K562 (cell line): ENCODE data around the gene RABL6. TPM values are rescaled to one million over a fixed set of nuclear protein-coding genes. Genes with fewer than 3 reads are reported as not detected.

Source experiments
- ATAC-seq: fragments of 200-7000 bp; cut with Tn5 transposase; 3 replicates; pipeline ENCODE4 v1.9.1; 2020; ENCODE audit warnings: moderate library complexity
- BruUV-seq: library from RNA; stranded (reverse); fragments of 400-500 nt; replicated peaks from 2 replicates; lab custom pipeline; 2021; lab: Mats Ljungman, UMichigan
- CTCF ChIA-PET: fragments of 300-600 bp; formaldehyde crosslinking; extraction: SDS; loops from one replicate; lab custom pipeline; 2021; ENCODE audit warnings: low intra/inter-chr PET ratio; lab: Yijun Ruan, JAX
- POLR2A ChIA-PET: fragments of 300-600, 350-650 bp; sonication (Branson Sonifier 250); formaldehyde crosslinking; extraction: SDS; loops from one replicate; lab custom pipeline; 2021; ENCODE audit warnings: antibody characterized with exemption, inconsistent platforms; lab: Yijun Ruan, JAX
- DNase-seq, 4 experiments: peaks; one replicate each; pipeline versions ENCODE4 v3.0.0 to v3.0.0-alpha.2; 2011 to 2018; ENCODE audit warnings: low spot score in 3 of 4, mixed read lengths in 3 of 4; ENCODE audit errors: extremely low read depth in 1 of 4
- FAIRE-seq: peaks from 2 replicates; lab custom pipeline; 2011; peaks lifted over from hg19 to GRCh38; lab: Jason Lieb, UNC
- H2AFZ ChIP-seq: 2 replicates; pipeline ENCODE4 v1.6.0; 2011; ENCODE audit warnings: low read depth, low read length, control low read depth, inconsistent platforms
- H3K27ac ChIP-seq: fragments of 200-600 bp; 3 replicates; pipeline ENCODE4 v1.8.0; 2011; ENCODE audit warnings: low read depth, mild to moderate bottlenecking, control low read depth, inconsistent platforms, low read length, moderate library complexity, mixed read lengths; ENCODE audit errors: extremely low read depth
- H3K27me3 ChIP-seq, 2 experiments: fragments of 300-600 bp in 1 of 2; 2 replicates in 1 of 2; 3 replicates in 1 of 2; pipeline versions ENCODE4 v1.6.0 to v1.8.0; 2011; ENCODE audit warnings: inconsistent platforms in 2 of 2, low read length in 2 of 2, mild to moderate bottlenecking in 1 of 2, mixed read lengths in 1 of 2, moderate library complexity in 1 of 2; ENCODE audit not compliant: control insufficient read depth in 2 of 2, insufficient read depth in 2 of 2
- H3K36me3 ChIP-seq: fragments of 300-600 bp; 3 replicates; pipeline ENCODE4 v1.8.0; 2011; ENCODE audit warnings: mild to moderate bottlenecking, low read length, inconsistent platforms; ENCODE audit not compliant: control insufficient read depth, insufficient read depth
- H3K4me1 ChIP-seq, 2 experiments: fragments of 200-600 bp in 1 of 2; replicated peaks in 1 of 2; 2 replicates in 1 of 2; 3 replicates in 1 of 2; pipeline versions ENCODE4 v1.5.1 to v1.8.0; 2011; ENCODE audit warnings: inconsistent platforms in 2 of 2, low read length in 2 of 2, mild to moderate bottlenecking in 1 of 2, mixed read lengths in 1 of 2, moderate library complexity in 1 of 2; ENCODE audit not compliant: control insufficient read depth in 2 of 2, insufficient read depth in 2 of 2
- H3K4me2 ChIP-seq: 2 replicates; pipeline ENCODE4 v1.6.1; 2011; ENCODE audit warnings: low read length, control low read depth, inconsistent platforms, mixed read lengths; ENCODE audit not compliant: insufficient read depth
- H3K4me3 ChIP-seq: fragments of 200-600 bp; sonication (generic), shearing (Covaris generic); 2 replicates; pipeline ENCODE4 v1.5.1; 2016; ENCODE audit warnings: control low read depth, inconsistent platforms
- H3K79me2 ChIP-seq: fragments of 200-600 bp; 3 replicates; pipeline ENCODE4 v1.8.0; 2011; ENCODE audit warnings: low read length, inconsistent platforms; ENCODE audit not compliant: control insufficient read depth, insufficient read depth
- H3K9ac ChIP-seq, 2 experiments: 2 replicates each; pipeline versions ENCODE4 v1.6.0 to v1.6.1; 2011; ENCODE audit warnings: low read depth in 2 of 2, low read length in 2 of 2, control low read depth in 1 of 2, inconsistent platforms in 1 of 2, mild to moderate bottlenecking in 1 of 2, mixed read lengths in 1 of 2; ENCODE audit not compliant: insufficient read depth in 1 of 2
- H3K9me1 ChIP-seq: one replicate; pipeline ENCODE4 v1.6.0; 2011; ENCODE audit warnings: inconsistent platforms, mild to moderate bottlenecking, low read length, moderate library complexity; ENCODE audit not compliant: control insufficient read depth, insufficient read depth
- H3K9me3 ChIP-seq: replicated peaks from 2 replicates; pipeline ENCODE4 v1.5.1; 2011; ENCODE audit warnings: low read depth, low read length, inconsistent platforms; ENCODE audit not compliant: control insufficient read depth, insufficient read depth
- H4K20me1 ChIP-seq: replicated peaks from 2 replicates; pipeline ENCODE4 v1.6.1; 2011; ENCODE audit warnings: low read length, inconsistent platforms, mixed read lengths; ENCODE audit not compliant: control insufficient read depth, insufficient read depth
- KDM5B ChIP-seq: fragments of 200-600 bp; sonication (generic); IDR thresholded peaks from 2 replicates; pipeline ENCODE4 v1.6.1; 2012; ENCODE audit warnings: low read depth, mild to moderate bottlenecking, moderate library complexity, low read length, control low read depth, inconsistent platforms; ENCODE audit not compliant: insufficient replicate concordance
- ZNF75A ChIP-seq: fragments of 450-650 bp; formaldehyde crosslinking; IDR thresholded peaks from 2 replicates; pipeline ENCODE4 v1.4.0; 2020; ENCODE audit warnings: mild to moderate bottlenecking
- WGBS: fragments of 100-300 bp; shearing (Covaris generic); methylation state at CpG from one replicate; pipeline ENCODE4 v1.1.6; 2016; ENCODE audit warnings: low coverage, mixed read lengths; ENCODE audit not compliant: insufficient coverage; ENCODE audit errors: missing lambda C conversion rate; 5-methylcytosine and 5-hydroxymethylcytosine counted together
- in situ Hi-C: fragments of 300-500 bp; cut with MboI; formaldehyde crosslinking; loops from 4 replicates; pipeline ENCODE4 v1.15.0; 2018; ENCODE audit warnings: inconsistent platforms, mixed read lengths
- intact Hi-C: fragments of 100-400 bp; cut with micrococcal nuclease; formaldehyde crosslinking; loops from 2 replicates; pipeline ENCODE4 v1.14.2; 2022
- polyA plus RNA-seq, 8 experiments: library from polyadenylated mRNA; depleted of rRNA in 4 of 8; stranded (reverse) in 5 of 8; unstranded in 3 of 8; fragments of >200 nt; fragmentation: Nextera tagmentation in 2 of 8; fragmentation: Illumina TruSeq in 1 of 8; extraction: Ambion mirVana in 2 of 8; extraction: Trizol in 1 of 8; gene quantifications; 2 replicates each; pipeline versions ENCODE4 v1.2.1 to v1.2.3, GENCODE V29; 2011 to 2014; ENCODE audit warnings: inconsistent platforms in 1 of 8, missing spikeins in 1 of 8
- total RNA-seq, 7 experiments: library from RNA; depleted of rRNA in 6 of 7; stranded (reverse); fragments of >200 nt in 6 of 7; fragmentation: Illumina TruSeq in 2 of 7; extraction: Trizol in 2 of 7; gene quantifications; 2 replicates each; pipeline versions ENCODE4 v1.2.1 to v1.2.3, GENCODE V29; 2011 to 2021; ENCODE audit warnings: low replicate concordance in 1 of 7
- TF ChIP-seq, protein P1 (sequence below): sonication (generic); formaldehyde crosslinking; IDR thresholded peaks from 2 replicates; pipeline ENCODE4 v1.9.0; 2022; ENCODE audit warnings: mild to moderate bottlenecking, missing genetic modification reagents
- TF ChIP-seq, protein P2 (sequence below): sonication (generic); formaldehyde crosslinking; IDR thresholded peaks from 2 replicates; pipeline ENCODE4 v1.8.1; 2023; ENCODE audit warnings: mild to moderate bottlenecking, missing genetic modification reagents

RABL6 gene
- total and polyA plus RNA-seq, 9 of the 15 experiments (the other 6 are each of a cell fraction or from before 2014, with no cell fraction given): 5.6 to 181 (median 84.5) TPM

DNA sequence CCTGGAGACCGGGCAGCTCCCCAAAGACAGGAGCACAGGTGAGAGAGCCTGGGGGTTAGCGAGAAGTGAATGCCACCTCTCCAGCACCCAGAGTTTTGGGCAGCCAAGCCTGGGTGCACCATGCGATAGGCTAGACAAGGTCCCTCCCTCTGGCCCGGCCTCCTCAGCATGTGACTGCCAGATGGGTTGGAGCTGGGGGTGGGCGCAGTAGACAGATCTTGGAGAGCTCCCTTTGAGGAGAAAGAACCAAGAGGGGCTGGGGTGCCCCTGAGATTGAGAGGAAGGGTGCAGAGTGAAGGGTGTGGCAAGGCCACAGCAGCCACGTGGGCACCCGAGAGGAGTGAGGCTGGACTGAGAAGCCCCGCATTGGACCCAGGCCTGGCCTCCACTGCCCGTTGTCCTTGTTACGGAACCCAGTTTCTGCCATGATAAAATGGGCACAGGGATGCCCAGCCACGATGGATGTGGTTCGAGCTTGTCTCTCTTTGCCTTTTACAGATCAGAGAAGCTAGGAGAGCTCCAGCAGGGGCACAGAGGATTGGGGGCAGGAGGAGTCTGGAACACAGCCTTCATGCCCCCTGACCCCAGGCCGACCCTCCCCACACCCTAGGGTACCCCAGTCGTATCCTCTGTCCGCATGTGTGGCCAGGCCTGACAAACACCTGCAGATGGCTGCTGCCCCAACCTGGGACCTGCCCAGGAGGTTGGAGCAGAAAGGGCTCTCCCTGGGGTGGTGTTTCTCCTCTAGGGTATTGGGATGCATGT, 15.2 kb upstream of the RABL6 start:
- ChIA-PET CTCF (interaction anchor here (0.9 to 1.9 kb wide), 2 partner anchors 49 to 237 kb away, joined by 3 to 7 read pairs; partner anchors contain the start of gene AJM1), POLR2A (interaction anchor here (2.8 kb wide), 1 partner anchor 15 kb away, joined by 14 read pairs; the partner anchor contains the start of gene RABL6)
- H3K79me2 ChIP-seq: peaks cover 19% of the 10 kb centered on the region
- peak overlapping the region; percentile 79 for H3K27ac ChIP-seq
- no peaks in the 10 kb centered on the region for H3K9me3 ChIP-seq
- in situ Hi-C loops: loop anchor here (25.0 kb wide), 1 partner anchor 445 kb away; the partner anchor contains the start of genes CYSRT1, RNF224, SLC34A3 and TUBB4B
- H3K4me1 ChIP-seq: peaks cover 61% of the 10 kb centered on the region in 2 experiments
- H3K9me1 ChIP-seq: peaks cover 4% of the 10 kb centered on the region
- no peak overlapping the region for H2AFZ ChIP-seq
- H3K4me3 ChIP-seq: peak overlapping the region; percentile 58
- H3K4me2 ChIP-seq: peak overlapping the region; percentile 99
- DNase-seq: no peak
- no peak for ATAC-seq
- intact Hi-C loops: no loop called here
- 72% methylated on average over 14 of the region's 15 CpGs for WGBS
- no peak for FAIRE-seq
- no peaks in the 10 kb centered on the region for H3K27me3 ChIP-seq
- H4K20me1 ChIP-seq: peaks cover 5% of the 10 kb centered on the region; the same call in 1 of the 2 replicates
- no TSS peak for BruUV-seq
- peak overlapping the region; percentile 86 to 93 for H3K9ac ChIP-seq
- TF ChIP-seq KDM5B (peak; percentile 32), ZNF75A (CRISPR knock-in tag) (no peak)
- TF ChIP-seq, protein P1, sequence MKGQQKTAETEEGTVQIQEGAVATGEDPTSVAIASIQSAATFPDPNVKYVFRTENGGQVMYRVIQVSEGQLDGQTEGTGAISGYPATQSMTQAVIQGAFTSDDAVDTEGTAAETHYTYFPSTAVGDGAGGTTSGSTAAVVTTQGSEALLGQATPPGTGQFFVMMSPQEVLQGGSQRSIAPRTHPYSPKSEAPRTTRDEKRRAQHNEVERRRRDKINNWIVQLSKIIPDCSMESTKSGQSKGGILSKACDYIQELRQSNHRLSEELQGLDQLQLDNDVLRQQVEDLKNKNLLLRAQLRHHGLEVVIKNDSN (CRISPR knock-in tag): 0 out of 2 replicates have a peak, but pooled peaks have one; percentile 19
- TF ChIP-seq, protein P2, sequence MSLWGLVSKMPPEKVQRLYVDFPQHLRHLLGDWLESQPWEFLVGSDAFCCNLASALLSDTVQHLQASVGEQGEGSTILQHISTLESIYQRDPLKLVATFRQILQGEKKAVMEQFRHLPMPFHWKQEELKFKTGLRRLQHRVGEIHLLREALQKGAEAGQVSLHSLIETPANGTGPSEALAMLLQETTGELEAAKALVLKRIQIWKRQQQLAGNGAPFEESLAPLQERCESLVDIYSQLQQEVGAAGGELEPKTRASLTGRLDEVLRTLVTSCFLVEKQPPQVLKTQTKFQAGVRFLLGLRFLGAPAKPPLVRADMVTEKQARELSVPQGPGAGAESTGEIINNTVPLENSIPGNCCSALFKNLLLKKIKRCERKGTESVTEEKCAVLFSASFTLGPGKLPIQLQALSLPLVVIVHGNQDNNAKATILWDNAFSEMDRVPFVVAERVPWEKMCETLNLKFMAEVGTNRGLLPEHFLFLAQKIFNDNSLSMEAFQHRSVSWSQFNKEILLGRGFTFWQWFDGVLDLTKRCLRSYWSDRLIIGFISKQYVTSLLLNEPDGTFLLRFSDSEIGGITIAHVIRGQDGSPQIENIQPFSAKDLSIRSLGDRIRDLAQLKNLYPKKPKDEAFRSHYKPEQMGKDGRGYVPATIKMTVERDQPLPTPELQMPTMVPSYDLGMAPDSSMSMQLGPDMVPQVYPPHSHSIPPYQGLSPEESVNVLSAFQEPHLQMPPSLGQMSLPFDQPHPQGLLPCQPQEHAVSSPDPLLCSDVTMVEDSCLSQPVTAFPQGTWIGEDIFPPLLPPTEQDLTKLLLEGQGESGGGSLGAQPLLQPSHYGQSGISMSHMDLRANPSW (CRISPR knock-in tag): no peak
- peaks cover 18% of the 10 kb centered on the region; the same call in 1 of the 3 replicates for H3K36me3 ChIP-seq
